T-helper 9 cell (primary cell): ENCODE results near the gene CA5B.
"Not testable (repeated sequence)": the region's sequence is repeated elsewhere in the genome, so short reads cannot be mapped to it uniquely, and the experiment has no call there.

Experiments used
- DNase-seq: peaks from one replicate; pipeline ENCODE4 v3.0.0-alpha.2; 2020

CA5B gene

DNA sequence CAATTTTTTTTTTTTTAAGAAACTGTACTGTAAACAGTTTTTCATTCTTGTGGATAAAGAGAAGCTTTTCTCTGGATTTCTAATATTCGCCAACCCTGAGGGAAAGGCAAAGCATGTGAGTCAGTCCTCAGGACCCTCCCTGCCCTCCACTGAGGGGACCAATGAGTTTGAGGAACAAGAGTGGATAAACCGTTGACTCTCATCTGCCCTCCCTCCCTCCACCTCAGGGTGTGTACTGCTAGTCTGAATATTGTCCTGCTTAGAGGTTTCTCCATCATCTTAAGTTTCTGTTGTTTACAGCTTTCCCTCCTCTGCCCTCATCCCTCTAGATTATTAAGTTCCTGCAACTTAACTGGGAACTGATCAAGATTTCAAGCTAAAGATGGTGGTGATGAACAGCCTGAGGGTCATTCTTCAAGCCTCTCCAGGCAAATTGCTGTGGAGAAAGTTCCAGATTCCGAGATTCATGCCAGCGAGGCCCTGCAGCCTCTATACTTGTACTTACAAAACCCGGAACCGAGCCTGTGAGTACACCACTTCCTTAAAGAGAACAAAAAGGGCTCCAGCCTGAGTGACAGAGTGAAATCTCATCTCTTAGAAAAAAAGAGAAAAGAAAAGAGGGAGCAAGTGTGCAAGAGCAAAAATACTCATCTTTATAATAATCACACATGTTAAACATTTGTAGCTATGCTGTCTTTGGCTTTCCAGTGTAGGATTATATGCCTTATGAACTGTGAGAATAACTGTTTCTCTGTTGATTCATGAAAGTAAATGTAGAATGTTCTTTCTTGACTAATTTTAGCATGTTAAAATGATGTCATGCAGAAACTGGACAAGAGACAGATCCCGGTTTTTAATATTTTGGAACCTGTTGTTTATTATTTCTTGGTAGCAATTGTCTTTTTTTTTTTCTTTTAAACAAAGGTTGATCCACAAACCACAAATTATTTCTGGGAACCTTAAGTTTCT is 11.9 kb downstream of the CA5B start:
- no peak for DNase-seq

- DNase-seq = no peak
Measured at GRCh38 chrX:15750611-15751154, 12.6 kb downstream of the CA5B start.

GRCh38 chrX:15751155-15751819 is 13.2 kb downstream of the CA5B start:
- no peak for DNase-seq

GRCh38 chrX:15755091-15755490 is 17.0 kb downstream of the CA5B start:
- DNase-seq = no peak

DNA sequence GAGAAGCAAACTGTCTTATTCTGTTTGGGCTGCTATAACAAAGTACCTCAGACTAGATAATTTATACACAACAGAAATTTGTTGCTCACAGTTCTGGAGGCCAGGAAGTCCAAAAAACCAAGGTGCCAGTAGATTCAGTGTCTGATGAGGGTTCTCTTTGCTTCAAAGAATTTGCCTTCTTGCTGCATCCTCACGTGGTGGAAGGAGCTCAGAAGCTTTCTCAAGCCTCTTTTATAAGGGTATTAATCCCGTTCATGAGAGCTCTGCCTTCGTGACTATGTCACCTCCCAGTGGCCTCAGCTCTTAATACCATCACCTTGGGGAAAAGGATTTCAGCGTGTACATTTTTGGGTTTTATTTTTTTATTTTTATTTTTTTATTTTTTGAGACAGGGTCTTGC is 20.1 kb downstream of the CA5B start:
- no peak for DNase-seq

GRCh38 chrX:15759886-15760285 is 21.8 kb downstream of the CA5B start:
- not testable (repeated sequence) for DNase-seq

- no peak for DNase-seq
Measured at GRCh38 chrX:15761564-15762191, 23.6 kb downstream of the CA5B start.

DNA sequence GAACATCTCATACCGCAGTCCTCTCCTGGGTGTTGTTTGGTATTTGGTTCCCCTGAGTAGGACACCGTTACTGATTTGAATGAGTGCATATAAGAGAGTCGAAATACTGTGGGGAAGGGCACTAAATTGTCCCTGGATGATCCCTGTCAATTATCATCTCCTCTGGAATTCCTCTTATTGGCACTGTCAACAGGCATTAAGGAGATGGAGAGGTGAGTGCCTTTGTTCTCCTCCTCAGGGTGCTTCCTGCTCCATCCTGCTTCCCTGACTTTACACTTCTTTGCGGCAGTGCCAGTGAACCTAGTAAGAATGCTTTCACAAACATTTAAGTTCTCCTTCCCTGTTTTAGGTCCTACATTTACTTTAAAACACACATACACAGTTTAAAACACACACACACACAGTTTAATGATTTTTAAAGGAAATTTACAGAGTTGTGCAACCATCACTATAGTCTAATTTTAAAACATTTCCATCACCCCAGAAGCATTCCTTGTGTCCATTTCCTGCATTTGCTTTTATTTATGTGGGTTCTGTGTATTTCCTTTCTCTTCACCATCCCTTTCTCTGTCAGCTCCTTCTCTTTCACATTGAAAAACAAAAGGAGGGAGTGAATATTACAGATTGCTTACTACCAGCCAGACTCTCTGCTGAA is 31.4 kb downstream of the CA5B start:
- no peak for DNase-seq

- no peak for DNase-seq
Measured at GRCh38 chrX:15781961-15782699, 44.1 kb downstream of the CA5B start.

DNA sequence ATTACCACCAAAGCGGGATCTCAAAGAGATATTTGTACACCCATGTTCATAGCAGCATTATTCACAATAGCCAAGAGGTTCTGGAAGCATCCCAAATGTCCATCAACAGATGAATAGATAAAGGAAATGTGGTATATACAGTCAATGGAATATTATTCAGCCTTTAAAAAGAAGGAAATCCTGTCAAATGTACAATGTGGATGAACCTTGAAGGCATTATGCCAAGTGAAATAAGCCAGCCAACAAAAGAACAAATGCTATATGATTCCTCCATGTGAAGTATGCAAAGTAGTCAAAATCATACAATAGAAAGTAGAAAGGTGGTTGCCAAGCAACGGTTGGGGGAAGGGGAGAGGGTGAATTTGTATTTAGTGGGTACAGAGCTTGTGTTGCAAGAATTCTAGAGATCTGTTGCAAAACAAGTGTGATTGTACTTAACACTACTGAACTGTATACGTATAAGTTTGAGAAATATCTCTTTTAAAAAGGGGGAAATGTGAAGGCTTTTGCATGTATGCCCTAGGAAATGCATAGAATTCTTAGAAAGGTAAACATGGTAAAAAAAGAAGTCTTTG is 47.2 kb downstream of the CA5B start:
- DNase-seq = no peak

- DNase-seq = no peak
Measured at GRCh38 chrX:15786915-15787314, 48.8 kb downstream of the CA5B start.

DNA sequence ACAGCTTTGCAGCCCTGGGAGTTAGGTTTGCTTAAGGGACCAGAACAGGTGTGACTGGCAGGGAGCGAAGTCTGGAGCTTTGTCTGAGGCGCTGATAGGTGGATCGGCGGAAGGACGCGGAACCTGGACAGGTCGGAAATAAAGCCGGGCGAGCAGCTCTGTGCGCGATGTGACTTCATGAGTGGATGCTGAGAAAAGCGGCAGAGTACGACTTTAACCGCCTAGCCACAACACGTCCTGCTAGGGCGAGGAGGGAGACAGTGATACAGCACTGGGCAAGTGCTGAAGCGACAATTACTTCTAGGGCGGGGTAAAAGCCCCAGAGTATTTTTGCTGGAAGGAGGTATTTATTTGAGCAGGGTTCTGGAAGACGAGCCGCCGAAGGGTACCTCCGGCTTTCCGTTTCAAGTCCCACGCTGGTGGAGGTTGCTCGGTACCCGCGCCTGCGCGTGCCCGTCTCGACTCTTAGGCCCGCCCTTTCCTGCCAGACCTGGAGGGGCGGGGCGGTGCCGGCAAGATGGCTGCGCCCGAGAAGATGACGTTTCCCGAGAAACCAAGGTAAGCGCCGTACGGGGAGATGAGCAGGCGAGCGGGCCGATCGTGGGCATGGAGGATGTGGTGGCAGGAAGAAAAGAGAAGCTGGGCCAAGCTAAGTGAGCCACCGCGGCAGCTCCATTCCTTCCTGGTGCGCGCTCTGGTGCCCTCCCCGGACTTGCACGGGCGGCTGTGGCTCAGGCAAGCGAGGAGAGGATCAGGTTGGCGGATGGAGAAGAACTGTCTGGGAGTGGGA is 52.1 kb downstream of the CA5B start, which contains the start of gene ZRSR2:
Gene ZRSR2 (plus strand): TSS at position 506 of the 790 bp plus-strand sequence. CDS start 12 bp downstream, at position 518.
- peak; percentile 87 for DNase-seq

DNA sequence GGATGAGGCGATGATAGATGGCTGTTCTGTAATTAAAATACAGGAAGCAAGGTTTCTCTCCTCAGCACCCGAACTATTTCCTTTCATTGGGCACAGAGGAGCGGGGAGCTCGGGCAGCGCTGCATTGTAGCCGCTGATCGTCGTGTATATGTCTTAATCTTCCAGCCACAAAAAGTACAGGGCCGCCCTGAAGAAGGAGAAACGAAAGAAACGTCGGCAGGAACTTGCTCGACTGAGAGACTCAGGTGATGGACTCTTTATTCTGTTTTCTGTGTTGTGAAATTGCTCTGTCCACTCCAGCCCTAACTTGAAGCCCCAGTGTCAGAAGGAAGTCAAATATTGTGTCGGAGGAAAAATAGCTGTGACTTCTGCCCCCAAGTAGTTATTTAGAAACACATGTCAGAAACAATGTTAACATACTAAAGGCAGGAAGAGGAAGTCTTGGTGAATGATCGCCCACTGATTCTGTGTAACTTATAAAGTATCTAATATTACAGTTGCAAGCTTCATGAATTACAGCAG is 52.8 kb downstream of the CA5B start:
- DNase-seq = no peak

DNA sequence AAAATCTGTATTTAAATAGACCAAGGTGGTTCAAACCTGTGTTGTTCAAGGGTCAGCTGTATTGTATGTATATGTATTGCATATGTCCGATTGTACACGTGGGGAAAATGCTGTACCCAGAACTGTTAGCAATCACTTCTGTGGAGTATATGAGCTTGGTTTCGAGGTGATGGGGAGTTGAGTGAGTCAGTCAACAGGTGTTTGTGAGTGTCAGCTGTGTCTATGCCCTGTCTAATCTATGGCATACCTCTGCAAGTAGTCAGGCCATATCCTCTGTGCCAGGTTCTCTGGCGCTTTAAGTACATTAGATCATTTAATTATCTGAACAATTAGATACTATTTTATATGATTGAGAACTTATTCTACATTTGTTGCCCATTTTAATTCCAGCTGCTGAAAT is 59.6 kb downstream of the CA5B start:
- no peak for DNase-seq

GRCh38 chrX:15804563-15804962 is 66.5 kb downstream of the CA5B start:
- no peak for DNase-seq

- DNase-seq = no peak
Measured at GRCh38 chrX:15808254-15808653, 70.2 kb downstream of the CA5B start.

DNA sequence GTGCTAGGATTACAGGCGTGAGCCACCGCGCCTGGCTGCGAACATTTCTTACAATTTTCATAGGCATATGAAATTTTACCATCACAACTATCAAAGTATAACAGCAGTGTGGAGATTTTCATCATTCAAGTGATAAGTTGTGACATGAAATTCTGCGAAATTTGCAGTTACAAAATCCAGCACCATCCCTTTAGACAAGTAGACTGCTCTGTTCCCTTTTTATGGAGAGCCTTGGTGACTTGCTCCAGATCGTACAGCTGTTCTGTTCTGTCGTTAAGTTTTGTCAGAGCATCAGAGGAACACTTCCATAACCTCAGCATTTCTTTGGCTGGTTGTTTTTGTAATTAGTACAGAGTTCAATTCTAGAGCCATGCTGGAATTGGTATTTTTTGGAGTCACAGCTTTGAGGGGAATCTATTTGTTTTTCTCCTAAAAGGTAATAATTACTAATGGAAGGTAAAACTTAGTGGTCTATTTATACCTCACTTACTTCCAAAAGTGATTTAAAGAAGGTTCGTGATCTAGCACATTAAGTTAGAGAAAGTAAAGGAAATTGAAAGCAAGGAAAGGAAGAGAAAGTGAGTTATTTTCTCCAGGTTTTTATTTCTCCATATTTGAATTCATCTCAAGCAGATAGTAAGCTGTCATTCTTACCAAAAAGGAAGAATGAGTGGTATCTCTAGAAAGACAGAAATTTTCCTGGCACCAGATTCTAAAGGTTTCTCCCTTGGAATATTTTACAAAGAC is 74.3 kb downstream of the CA5B start:
- DNase-seq = no peak

DNA sequence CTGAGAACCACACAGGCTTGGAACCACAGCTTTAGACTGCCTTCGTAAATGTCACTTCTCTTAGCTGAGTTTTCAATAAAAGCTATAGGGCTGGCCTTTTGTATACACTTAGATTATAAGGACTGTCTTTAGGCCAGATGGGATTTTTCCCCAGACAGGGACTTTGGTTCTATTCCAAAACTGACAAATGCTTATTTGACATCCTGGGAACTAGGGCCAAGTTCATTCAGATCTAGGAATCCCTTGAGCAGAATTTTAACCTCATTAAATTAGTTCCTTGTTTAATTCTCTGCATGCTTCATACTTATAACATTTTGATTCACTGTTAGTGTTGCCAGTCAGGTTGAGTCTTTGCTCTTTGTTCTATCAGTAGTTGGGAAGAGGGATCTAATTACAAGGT is 75.3 kb downstream of the CA5B start:
- DNase-seq = no peak

DNA sequence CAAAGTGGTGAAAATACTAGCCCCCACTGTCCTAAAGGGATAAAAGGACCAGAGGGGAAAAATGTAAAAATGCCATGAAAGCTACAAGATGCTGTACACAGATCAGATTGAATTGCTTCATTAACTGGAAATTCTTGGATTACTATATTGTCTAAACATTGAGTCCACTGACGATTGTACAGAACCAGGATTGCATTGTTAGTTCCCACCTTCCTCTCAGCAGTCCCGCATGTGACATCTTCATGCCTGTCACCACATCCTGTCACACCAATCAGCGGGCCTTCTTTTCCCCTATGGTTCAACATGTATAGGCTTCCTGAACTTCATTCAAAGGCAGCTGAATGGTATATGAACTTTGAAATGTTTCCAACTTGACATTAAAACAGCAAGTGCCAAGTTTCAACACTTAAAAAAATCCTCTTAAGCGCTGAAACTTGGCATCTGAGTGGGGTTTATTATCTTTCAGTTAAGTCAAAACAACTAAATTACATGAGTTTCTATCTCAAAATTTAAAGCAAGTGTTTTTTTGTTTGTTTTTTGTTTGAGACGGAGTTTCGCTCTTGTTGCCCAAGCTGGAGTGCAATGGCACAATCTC is 76.8 kb downstream of the CA5B start:
- DNase-seq = no peak
